ENCODE data around the gene LDLRAD1.
"Not testable (repeated sequence)": the region's sequence is repeated elsewhere in the genome, so short reads cannot be mapped to it uniquely, and the experiment has no call there.

LDLRAD1 gene

GRCh38 chr1:54016343-54017282 is 1.4 kb downstream of the LDLRAD1 start:
- no peak for DNase-seq

DNA sequence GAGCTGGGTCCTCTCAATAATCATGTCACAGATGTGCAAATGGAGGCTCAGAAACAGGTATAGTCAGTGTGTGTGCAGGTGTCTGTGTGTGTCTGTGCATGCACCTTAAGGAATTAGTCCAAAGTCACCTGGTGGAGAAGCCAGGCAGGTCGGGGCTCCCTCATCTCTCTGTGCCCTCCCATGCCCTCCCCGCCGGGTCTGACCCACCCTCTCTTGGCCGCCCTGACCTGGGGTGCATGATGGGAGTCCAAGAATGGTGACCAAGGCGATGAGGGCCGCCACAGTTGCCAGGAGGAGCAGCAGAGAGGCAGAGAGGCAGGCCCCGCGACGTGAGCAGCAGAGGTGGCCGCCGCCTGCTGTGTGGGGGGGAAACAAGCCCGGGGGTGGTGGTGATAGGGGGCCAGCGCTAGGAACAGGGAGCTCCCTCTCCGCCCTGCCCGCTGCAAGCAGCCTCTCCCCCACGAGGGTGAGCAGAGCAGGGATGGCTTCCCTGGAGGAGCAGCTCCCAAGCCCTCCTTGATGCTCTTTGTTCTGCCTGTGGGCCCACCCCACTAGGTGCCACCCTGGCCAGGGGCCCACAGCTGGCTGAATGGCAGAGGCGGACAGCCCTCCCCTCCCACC is 3.9 kb downstream of the LDLRAD1 start:
- no peak for DNase-seq

- DNase-seq = no peak
Measured at GRCh38 chr1:54013393-54014008, 4.5 kb downstream of the LDLRAD1 start.

DNA sequence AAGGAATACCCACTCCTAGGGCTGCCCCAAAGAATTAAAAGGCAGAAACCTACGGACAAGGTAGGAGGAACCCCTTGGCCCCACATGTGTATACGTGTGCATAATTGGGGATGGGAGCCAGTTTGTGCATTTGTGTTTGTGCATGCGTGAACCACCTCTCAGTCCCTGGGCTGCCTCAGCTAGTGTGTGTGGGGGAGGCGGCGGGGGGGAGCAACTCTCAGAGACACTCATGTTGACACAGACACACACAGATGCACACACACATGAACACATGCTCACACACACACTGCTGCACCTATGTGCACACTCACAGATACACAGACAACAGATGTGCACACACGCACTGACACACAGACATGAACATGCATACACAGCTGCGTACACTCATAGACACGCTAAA is 5.1 kb downstream of the LDLRAD1 start:
- no peak for DNase-seq

GRCh38 chr1:54012008-54012325 is 6.0 kb downstream of the LDLRAD1 start:
- no peak for DNase-seq

- no peak for DNase-seq
Measured at GRCh38 chr1:54011316-54012007, 6.5 kb downstream of the LDLRAD1 start.

- no peak for DNase-seq
Measured at GRCh38 chr1:54010415-54011117, 7.4 kb downstream of the LDLRAD1 start.

DNA sequence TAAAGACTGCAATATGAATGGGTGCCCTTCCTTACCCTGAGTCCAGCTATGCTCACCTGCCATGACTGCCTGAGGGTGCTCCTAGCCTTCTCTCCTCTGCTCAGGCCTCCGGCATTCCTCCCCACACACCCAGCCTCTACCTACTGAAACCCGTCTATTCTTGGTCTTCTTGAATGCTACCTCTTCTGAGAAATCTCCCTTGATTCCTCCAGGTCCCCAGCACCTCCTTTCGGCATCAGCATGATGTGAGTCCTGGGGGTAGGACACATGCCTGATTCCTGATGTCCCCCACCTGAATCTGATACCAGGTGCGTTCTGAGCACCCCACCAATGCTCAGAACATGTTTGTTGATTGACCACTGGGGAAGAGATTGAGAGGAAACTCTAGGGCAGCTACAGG is 8.6 kb downstream of the LDLRAD1 start:
- DNase-seq = no peak

DNA sequence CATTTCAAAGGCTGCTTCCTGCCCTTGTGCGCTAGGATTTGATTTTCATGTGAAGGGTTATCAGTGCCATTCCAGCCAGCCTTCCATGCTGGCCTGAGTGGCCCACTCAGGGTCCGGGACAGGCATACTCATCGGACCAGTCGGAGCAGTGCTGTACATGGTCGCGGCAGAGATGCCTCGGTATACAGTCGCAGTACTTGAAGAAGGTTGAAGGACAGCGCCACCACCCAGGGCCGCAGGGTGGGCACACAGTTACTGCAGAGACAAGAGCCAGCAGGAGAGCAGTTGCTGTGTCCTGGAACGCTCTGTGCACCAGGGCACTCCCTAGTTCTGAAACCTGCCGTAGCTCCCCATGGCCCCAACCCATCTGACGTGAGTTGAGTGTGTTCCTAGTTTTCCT is 9.1 kb downstream of the LDLRAD1 start:
- no peak for DNase-seq

- DNase-seq = no peak
Measured at GRCh38 chr1:54007613-54008012, 10.4 kb downstream of the LDLRAD1 start.

DNA sequence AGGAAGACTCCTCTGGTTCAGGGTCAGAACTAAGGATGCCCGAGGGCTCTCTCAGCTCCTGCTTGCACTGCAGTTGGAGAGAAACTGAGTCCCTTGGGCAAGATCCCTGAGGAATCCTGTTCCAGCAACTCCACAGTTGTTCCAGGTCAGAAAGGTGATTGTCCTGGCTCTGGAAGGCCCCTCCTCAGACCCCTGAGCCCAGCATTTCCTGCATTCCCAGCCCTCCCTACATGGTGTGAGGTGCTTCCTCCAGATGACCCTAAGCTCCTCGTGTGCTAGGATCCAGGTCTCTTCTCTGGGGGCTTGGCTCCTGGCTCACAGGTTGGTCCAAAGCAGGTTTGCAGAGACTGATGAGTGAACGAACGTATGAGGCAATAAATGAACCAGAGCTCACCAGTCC is 11.5 kb downstream of the LDLRAD1 start:
- DNase-seq = no peak

- DNase-seq = no peak
Measured at GRCh38 chr1:54004481-54005049, 13.4 kb downstream of the LDLRAD1 start.

- not testable (repeated sequence) for DNase-seq
Measured at GRCh38 chr1:54003750-54004480, 14.1 kb downstream of the LDLRAD1 start.

GRCh38 chr1:54003249-54003646 is 14.7 kb downstream of the LDLRAD1 start:
- DNase-seq = no peak

GRCh38 chr1:54002544-54003248 is 15.3 kb downstream of the LDLRAD1 start:
- DNase-seq = no peak

GRCh38 chr1:54001591-54001990 is 16.4 kb downstream of the LDLRAD1 start:
- DNase-seq = no peak

- no peak for DNase-seq
Measured at GRCh38 chr1:53999920-54000319, 18.1 kb downstream of the LDLRAD1 start.

DNA sequence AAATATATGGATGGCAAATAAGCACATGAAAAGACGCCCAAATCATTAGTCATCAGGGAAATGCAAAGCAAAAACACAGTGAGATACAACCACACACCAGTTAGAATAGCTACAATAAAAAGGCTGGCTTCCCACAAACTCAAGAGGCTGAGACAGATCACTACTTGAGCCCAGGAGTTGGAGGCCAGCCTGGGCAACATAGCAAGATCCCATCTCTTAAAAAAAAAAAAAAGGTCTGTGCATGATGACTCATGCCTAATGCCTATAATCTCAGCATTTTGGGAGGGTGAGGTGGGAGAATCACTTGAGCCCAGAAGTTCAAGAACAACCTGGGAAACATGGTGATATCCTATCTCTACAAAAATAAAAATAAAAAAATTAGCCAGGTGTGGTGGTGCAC is 19.8 kb downstream of the LDLRAD1 start:
- no peak for DNase-seq

- no peak for DNase-seq
Measured at GRCh38 chr1:53995683-53996082, 22.3 kb downstream of the LDLRAD1 start.

DNA sequence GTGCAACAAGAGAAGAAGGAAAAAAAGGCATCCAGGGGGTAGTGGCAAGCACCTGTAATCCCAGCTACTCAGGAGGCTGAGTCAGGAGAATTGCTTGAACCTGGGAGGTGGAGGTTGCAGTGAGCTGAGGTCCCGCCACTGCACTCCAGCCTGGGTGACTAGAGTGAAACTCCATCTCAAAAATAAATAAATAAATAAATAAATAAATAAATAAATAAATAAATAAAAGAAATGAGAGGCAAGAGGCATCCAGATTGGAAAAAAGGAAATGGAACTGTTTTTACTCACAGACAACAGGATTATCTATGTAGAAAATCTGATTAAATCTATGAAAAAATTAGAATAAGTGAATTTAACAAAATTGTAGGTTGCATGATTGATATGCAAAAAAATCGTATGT is 23.5 kb downstream of the LDLRAD1 start:
- DNase-seq = not testable (repeated sequence)

Measured in activated CD4-positive, alpha-beta T cell treated with anti-CD3 and anti-CD28 coated beads, Interleukin-2, amount 50 U/mL, for 1 hour (primary cell).